Bronchial epithelial cell (primary cell): ENCODE data around the gene TMEM45A. TPM values are rescaled to one million over a fixed set of nuclear protein-coding genes. Genes with fewer than 3 reads are reported as not detected.

Experiments used
- DNase-seq: peaks from one replicate; pipeline ENCODE4 v3.0.0-alpha.2; 2010; ENCODE audit warnings: low read depth
- FAIRE-seq: peaks from 2 replicates; lab custom pipeline; 2011; peaks lifted over from hg19 to GRCh38; lab: Jason Lieb, UNC
- H3K27me3 ChIP-seq: 2 replicates; pipeline ENCODE4 v1.5.1; 2011; ENCODE audit warnings: low read length; ENCODE audit not compliant: control insufficient read depth, insufficient read depth
- H3K36me3 ChIP-seq: 2 replicates; pipeline ENCODE4 v1.5.1; 2011; ENCODE audit warnings: low read length; ENCODE audit not compliant: control insufficient read depth, insufficient read depth
- H3K4me3 ChIP-seq: 2 replicates; pipeline ENCODE4 v1.5.1; 2011; ENCODE audit warnings: mild to moderate bottlenecking, low read depth, low read length, control low read depth
- CTCF ChIP-seq: IDR thresholded peaks from 2 replicates; pipeline ENCODE4 v1.5.1; 2011; ENCODE audit warnings: mild to moderate bottlenecking, moderate library complexity, low read length, control low read depth, inconsistent platforms; ENCODE audit not compliant: insufficient read depth, severe bottlenecking
- total RNA-seq: library from RNA; depleted of rRNA; stranded (reverse); fragments of >200 nt; gene quantifications from 2 replicates; pipeline ENCODE4 v1.2.1, GENCODE V29; 2014

The TMEM45A gene
- total RNA-seq, 1 donor from 2014 or later, result 6.8 TPM

- TF ChIP-seq CTCF, result no peak
- H3K36me3 ChIP-seq, result no peaks in the 10 kb centered on the region
- DNase-seq (no peak), FAIRE-seq (no peak)
- no peaks in the 10 kb centered on the region for H3K27me3 ChIP-seq
- no peak overlapping the region for H3K4me3 ChIP-seq
Measured at GRCh38 chr3:100489118-100489517, 3.3 kb upstream of the TMEM45A start.

GRCh38 chr3:100496711-100497261 lies 4.4 kb downstream of the TMEM45A start:
- no peak for TF ChIP-seq CTCF
- H3K27me3 ChIP-seq, result no peaks in the 10 kb centered on the region
- H3K4me3 ChIP-seq, result no peak overlapping the region
- no peaks in the 10 kb centered on the region for H3K36me3 ChIP-seq
- no peak for FAIRE-seq
- DNase-seq, result peak; percentile 42

- Histone ChIP-seq H3K27me3 (no peaks in the 10 kb centered on the region), H3K4me3 (no peak overlapping the region), H3K36me3 (no peaks in the 10 kb centered on the region)
- FAIRE-seq (no peak), DNase-seq (no peak)
- TF ChIP-seq CTCF, result no peak
Measured at GRCh38 chr3:100499651-100500050, 7.2 kb downstream of the TMEM45A start.

GRCh38 chr3:100500320-100500880 lies 8.0 kb downstream of the TMEM45A start:
- FAIRE-seq (no peak), DNase-seq (peak; percentile 54)
- TF ChIP-seq CTCF, result no peak
- H3K4me3 ChIP-seq, result no peak overlapping the region
- no peaks in the 10 kb centered on the region for H3K27me3 ChIP-seq
- no peaks in the 10 kb centered on the region for H3K36me3 ChIP-seq

GRCh38 chr3:100503448-100503847 lies 11.0 kb downstream of the TMEM45A start:
- no peak for FAIRE-seq
- H3K4me3 ChIP-seq, result no peak overlapping the region

More at GRCh38 chr3:100503448-100503847, 11.0 kb downstream of the TMEM45A start:
- H3K27me3 ChIP-seq, result no peaks in the 10 kb centered on the region
- TF ChIP-seq CTCF, result no peak
- H3K36me3 ChIP-seq, result no peaks in the 10 kb centered on the region
- no peak for DNase-seq
